HL-60 (cell line): Measurements from ENCODE around the gene ACO2.

Experiments
- CTCF ChIP-seq: IDR thresholded peaks from one replicate; pipeline ENCODE4 v1.5.1; 2011; ENCODE audit warnings: low read length, control low read depth, inconsistent platforms; ENCODE audit not compliant: insufficient read depth
- POLR2AphosphoS5 ChIP-seq: IDR thresholded peaks from 2 replicates; pipeline ENCODE4 v1.6.1; 2012; ENCODE audit warnings: low read depth
- REST ChIP-seq: IDR thresholded peaks from 2 replicates; pipeline ENCODE4 v1.6.1; 2012; ENCODE audit warnings: low read depth; ENCODE audit not compliant: insufficient replicate concordance
- SPI1 ChIP-seq: IDR thresholded peaks from 2 replicates; pipeline ENCODE4 v1.6.1; 2012; ENCODE audit warnings: low read depth, mild to moderate bottlenecking, borderline replicate concordance

GRCh38 chr22:41458161-41458728, 10.7 kb upstream of the ACO2 start:
- no peak for TF ChIP-seq REST
- no peak for TF ChIP-seq CTCF
- TF ChIP-seq SPI1: no peak
- TF ChIP-seq POLR2AphosphoS5: no peak
